Body of pancreas (tissue), 4 donors: ENCODE results near the gene YEATS4. TPM values are rescaled to one million over a fixed set of nuclear protein-coding genes. Genes with fewer than 3 reads are reported as not detected.

Experiments
- ATAC-seq: fragments of 150-250 bp; one replicate; pipeline ENCODE4 v1.9.1; 2016
- DNase-seq, 4 donors: peaks; one replicate each; pipeline ENCODE4 v3.0.0-alpha.2; 2019
- H3K27ac ChIP-seq, 4 donors: fragments of 200-600 bp; sonication (generic); 1 replicate in 3 of 4; 2 replicates in 1 of 4; pipeline versions ENCODE4 v1.5.1 to v1.6.1; 2016 to 2019; ENCODE audit warnings: mild to moderate bottlenecking in 1 of 4, mixed read lengths in 1 of 4, moderate library complexity in 1 of 4
- H3K27me3 ChIP-seq, 2 donors: fragments of 200-600 bp; sonication (generic); one replicate each; pipeline ENCODE4 v1.6.0; 2016; ENCODE audit warnings: mild to moderate bottlenecking in 1 of 2
- H3K36me3 ChIP-seq, 2 donors: fragments of 200-600 bp; sonication (generic); replicated peaks in 1 of 2; 2 replicates each; pipeline ENCODE4 v1.5.1; 2016; ENCODE audit warnings: low read depth in 2 of 2; ENCODE audit not compliant: insufficient read depth in 1 of 2
- H3K4me1 ChIP-seq: fragments of 200-600 bp; sonication (generic); one replicate; pipeline ENCODE4 v1.6.0; 2016
- H3K4me3 ChIP-seq, 2 donors: fragments of 200-600 bp; sonication (generic); 1 replicate in 1 of 2; 2 replicates in 1 of 2; pipeline ENCODE4 v1.5.1; 2016 to 2019
- H3K9me3 ChIP-seq, 3 donors: fragments of 200-600 bp; sonication (generic); 1 replicate in 2 of 3; 2 replicates in 1 of 3; pipeline ENCODE4 v1.5.1; 2016
- CTCF ChIP-seq, 7 experiments: fragments of 450-650 bp in 4 of 7; fragments of 200-600 bp in 3 of 7; sonication (generic) in 3 of 7; IDR thresholded peaks; one replicate each; pipeline ENCODE4 v1.5.1; 2016 to 2019; ENCODE audit warnings: antibody characterized with exemption in 7 of 7
- POLR2A ChIP-seq, 3 donors: fragments of 450-650 bp; IDR thresholded peaks; one replicate each; pipeline ENCODE4 v1.6.1; 2016; ENCODE audit warnings: antibody characterized with exemption in 3 of 3, mild to moderate bottlenecking in 2 of 3
- WGBS, 2 donors: methylation state at CpG; one replicate each; pipeline ENCODE4 v1.1.5; 2017; 5-methylcytosine and 5-hydroxymethylcytosine counted together
- intact Hi-C: fragments of 100-400 bp; cut with DNase I; formaldehyde crosslinking; loops from one replicate; pipeline ENCODE4 v1.15.1; 2023
- total RNA-seq, 2 donors: library from RNA; depleted of rRNA; stranded (reverse); fragments of >200 nt; gene quantifications; one replicate each; pipeline ENCODE4 v1.1.0, GENCODE V29; 2016

The YEATS4 gene
- total RNA-seq, 2 donors from 2014 or later, result 14.3 to 15.8 TPM

- intact Hi-C loops, result no loop called here
- TF ChIP-seq POLR2A (IDR thresholded peaks at IDR 0.05) (peak in 1 of 3 donors; percentile 23), CTCF (IDR thresholded peaks at IDR 0.05) (no peak)
- Histone ChIP-seq H3K27me3 (no peaks in the 10 kb centered on the region), H3K9me3 (no peaks in the 10 kb centered on the region), H3K36me3 (no peaks in the 10 kb centered on the region), H3K4me3 (no peak overlapping the region), H3K27ac (peak overlapping the region; percentile 3 to 94 (median 80)), H3K4me1 (peaks cover 90% of the 10 kb centered on the region)
- peak in 1 of 4 donors; percentile 43 for DNase-seq
- WGBS, 2 donors, result 12 to 17% methylated on average over 1 of the region's 1 CpG
- peak; percentile 84 for ATAC-seq
These were observed 13.8 kb upstream of the YEATS4 start for GRCh38 chr12:69345742-69346141.

GRCh38 chr12:69348162-69348938 lies 11.2 kb upstream of the YEATS4 start, which contains the start of gene LYZ:
Gene LYZ, plus strand, starts transcription at chr12:69348381. Its CDS starts 28 bp downstream, at chr12:69348409.
- peaks cover 66% of the 10 kb centered on the region for H3K4me1 ChIP-seq
- DNase-seq (peak in 1 of 4 donors; percentile 51), ATAC-seq (peak; percentile 29)
- WGBS, 2 donors, result 55 to 59% methylated on average over 4 of the region's 4 CpGs
- no peaks in the 10 kb centered on the region for H3K27me3 ChIP-seq
- no peaks in the 10 kb centered on the region for H3K36me3 ChIP-seq
- peak within 1 kb of the TSS in 3 of 4 donors; percentile 6 to 84 (median 53) for H3K27ac ChIP-seq
- no peak within 1 kb of the TSS for H3K4me3 ChIP-seq
- no peaks in the 10 kb centered on the region for H3K9me3 ChIP-seq
- intact Hi-C loops, result no loop called here
- TF ChIP-seq CTCF (IDR thresholded peaks at IDR 0.05) (no peak), POLR2A (IDR thresholded peaks at IDR 0.05) (peak in 2 of 3 donors; percentile 41 to 69)

- no peak overlapping the region for H3K4me3 ChIP-seq
- H3K9me3 ChIP-seq, result no peaks in the 10 kb centered on the region
- no peak for DNase-seq
- 5 to 15% methylated on average over 2 of the region's 2 CpGs for WGBS, 2 donors
- H3K4me1 ChIP-seq, result peaks cover 49% of the 10 kb centered on the region
- ATAC-seq, result peak; percentile 25
- no peaks in the 10 kb centered on the region for H3K27me3 ChIP-seq
- intact Hi-C loops, result loop anchor here (10.0 kb wide), 1 partner anchor 55 kb away; no protein-coding TSS in a partner anchor
- peak overlapping the region in 3 of 4 donors; percentile 26 to 36 (median 30) for H3K27ac ChIP-seq
- H3K36me3 ChIP-seq, result no peaks in the 10 kb centered on the region
- TF ChIP-seq POLR2A (IDR thresholded peaks at IDR 0.05), result no peak
- no peak for TF ChIP-seq CTCF (IDR thresholded peaks at IDR 0.05)
These were observed 9.4 kb upstream of the YEATS4 start for GRCh38 chr12:69350002-69350626.

GRCh38 chr12:69350777-69351176 lies 8.8 kb upstream of the YEATS4 start:
- ATAC-seq, result no peak
- TF ChIP-seq POLR2A (IDR thresholded peaks at IDR 0.05) (no peak), CTCF (IDR thresholded peaks at IDR 0.05) (no peak)
- intact Hi-C loops, result loop anchor here (10.0 kb wide), 1 partner anchor 56 kb away; no protein-coding TSS in a partner anchor

More at GRCh38 chr12:69350777-69351176, 8.8 kb upstream of the YEATS4 start:
- Histone ChIP-seq H3K36me3 (no peaks in the 10 kb centered on the region), H3K4me3 (no peak overlapping the region), H3K27ac (no peak overlapping the region), H3K27me3 (no peaks in the 10 kb centered on the region), H3K4me1 (peaks cover 44% of the 10 kb centered on the region), H3K9me3 (no peaks in the 10 kb centered on the region)
- no peak for DNase-seq
- WGBS, 2 donors, result 85 to 88% methylated on average over 1 of the region's 1 CpG
